ENCODE measurements around the gene MPZL1.
"Not testable (repeated sequence)": the region's sequence is repeated elsewhere in the genome, so short reads cannot be mapped to it uniquely, and the experiment has no call there.

- not testable (repeated sequence) for TF ChIP-seq TOX (CRISPR knock-in tag; IDR thresholded peaks at IDR 0.05; ENCODE audit: borderline replicate concordance); ZC3H10 (CRISPR knock-in tag; IDR thresholded peaks at IDR 0.05); ARNTL (CRISPR knock-in tag; IDR thresholded peaks at IDR 0.05; ENCODE audit: borderline replicate concordance, low read depth); TSHZ2 (CRISPR knock-in tag; IDR thresholded peaks at IDR 0.05); ZFP3 (CRISPR knock-in tag; IDR thresholded peaks at IDR 0.05); CREB5 (CRISPR knock-in tag; IDR thresholded peaks at IDR 0.05; ENCODE audit: low read depth); GLIS3 (CRISPR knock-in tag; IDR thresholded peaks at IDR 0.05); TCF4 (CRISPR knock-in tag; IDR thresholded peaks at IDR 0.05; ENCODE audit: borderline replicate concordance); ZNF565 (CRISPR knock-in tag; conservative IDR thresholded peaks at IDR 0.05; ENCODE audit: low read depth); SNAI2 (CRISPR knock-in tag; IDR thresholded peaks at IDR 0.05); ZFP30 (CRISPR knock-in tag; IDR thresholded peaks at IDR 0.05); BACH2 (CRISPR knock-in tag; IDR thresholded peaks at IDR 0.05; ENCODE audit: borderline replicate concordance)
- TF ChIP-seq, protein P1, sequence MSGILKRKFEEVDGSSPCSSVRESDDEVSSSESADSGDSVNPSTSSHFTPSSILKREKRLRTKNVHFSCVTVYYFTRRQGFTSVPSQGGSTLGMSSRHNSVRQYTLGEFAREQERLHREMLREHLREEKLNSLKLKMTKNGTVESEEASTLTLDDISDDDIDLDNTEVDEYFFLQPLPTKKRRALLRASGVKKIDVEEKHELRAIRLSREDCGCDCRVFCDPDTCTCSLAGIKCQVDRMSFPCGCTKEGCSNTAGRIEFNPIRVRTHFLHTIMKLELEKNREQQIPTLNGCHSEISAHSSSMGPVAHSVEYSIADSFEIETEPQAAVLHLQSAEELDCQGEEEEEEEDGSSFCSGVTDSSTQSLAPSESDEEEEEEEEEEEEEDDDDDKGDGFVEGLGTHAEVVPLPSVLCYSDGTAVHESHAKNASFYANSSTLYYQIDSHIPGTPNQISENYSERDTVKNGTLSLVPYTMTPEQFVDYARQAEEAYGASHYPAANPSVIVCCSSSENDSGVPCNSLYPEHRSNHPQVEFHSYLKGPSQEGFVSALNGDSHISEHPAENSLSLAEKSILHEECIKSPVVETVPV (CRISPR knock-in tag; IDR thresholded peaks at IDR 0.05): not testable (repeated sequence)
- TF ChIP-seq, protein P2, sequence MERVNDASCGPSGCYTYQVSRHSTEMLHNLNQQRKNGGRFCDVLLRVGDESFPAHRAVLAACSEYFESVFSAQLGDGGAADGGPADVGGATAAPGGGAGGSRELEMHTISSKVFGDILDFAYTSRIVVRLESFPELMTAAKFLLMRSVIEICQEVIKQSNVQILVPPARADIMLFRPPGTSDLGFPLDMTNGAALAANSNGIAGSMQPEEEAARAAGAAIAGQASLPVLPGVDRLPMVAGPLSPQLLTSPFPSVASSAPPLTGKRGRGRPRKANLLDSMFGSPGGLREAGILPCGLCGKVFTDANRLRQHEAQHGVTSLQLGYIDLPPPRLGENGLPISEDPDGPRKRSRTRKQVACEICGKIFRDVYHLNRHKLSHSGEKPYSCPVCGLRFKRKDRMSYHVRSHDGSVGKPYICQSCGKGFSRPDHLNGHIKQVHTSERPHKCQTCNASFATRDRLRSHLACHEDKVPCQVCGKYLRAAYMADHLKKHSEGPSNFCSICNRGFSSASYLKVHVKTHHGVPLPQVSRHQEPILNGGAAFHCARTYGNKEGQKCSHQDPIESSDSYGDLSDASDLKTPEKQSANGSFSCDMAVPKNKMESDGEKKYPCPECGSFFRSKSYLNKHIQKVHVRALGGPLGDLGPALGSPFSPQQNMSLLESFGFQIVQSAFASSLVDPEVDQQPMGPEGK (CRISPR knock-in tag; IDR thresholded peaks at IDR 0.05; ENCODE audit: borderline replicate concordance): not testable (repeated sequence)
These were observed 84.9 kb downstream of the MPZL1 start for GRCh38 chr1:167806676-167807075.
